HG02798 (cell line): ENCODE results near the gene ZNF473.

ENCODE experiments used
- ATAC-seq: cut with Tn5 transposase; IDR thresholded peaks from one replicate; pipeline ENCODE4 v1.9.1; 2021; ENCODE audit warnings: mild to moderate bottlenecking; ENCODE audit not compliant: unreplicated experiment, poor library complexity

ZNF473 gene

GRCh38 chr19:50002386-50002960 lies 23.3 kb upstream of the ZNF473 start:
- no peak for ATAC-seq

- ATAC-seq: no peak
These were observed 22.5 kb upstream of the ZNF473 start for GRCh38 chr19:50003254-50003788.

- ATAC-seq: no peak
These were observed 21.9 kb upstream of the ZNF473 start for GRCh38 chr19:50003810-50004419.

- ATAC-seq: no peak
These were observed 20.4 kb upstream of the ZNF473 start for GRCh38 chr19:50005428-50005827.

- no peak for ATAC-seq
These were observed 18.6 kb upstream of the ZNF473 start for GRCh38 chr19:50007170-50007569.

GRCh38 chr19:50007947-50008346 lies 17.9 kb upstream of the ZNF473 start:
- no peak for ATAC-seq

- ATAC-seq: no peak
These were observed 17.3 kb upstream of the ZNF473 start for GRCh38 chr19:50008532-50008931.

GRCh38 chr19:50016225-50016807 lies 9.5 kb upstream of the ZNF473 start:
- ATAC-seq: no peak

GRCh38 chr19:50020481-50020880 lies 5.3 kb upstream of the ZNF473 start:
- ATAC-seq: no peak

GRCh38 chr19:50022823-50023222 lies 3.0 kb upstream of the ZNF473 start:
- no peak for ATAC-seq

- no peak for ATAC-seq
These were observed 1.1 kb upstream of the ZNF473 start for GRCh38 chr19:50024719-50025021.

GRCh38 chr19:50025022-50025793 lies 597 bp upstream of the ZNF473 start, which contains the start of gene VRK3:
Gene VRK3, minus strand, starts transcription at chr19:50025372. Its CDS starts 9,210 bp downstream, at chr19:50016162.
- ATAC-seq: peak; percentile 87

- no peak for ATAC-seq
These were observed 723 bp downstream of the ZNF473 start for GRCh38 chr19:50026550-50026906.

- ATAC-seq: no peak
These were observed 4.4 kb downstream of the ZNF473 start for GRCh38 chr19:50030225-50030624.

GRCh38 chr19:50030937-50031336 lies 5.1 kb downstream of the ZNF473 start:
- no peak for ATAC-seq

- no peak for ATAC-seq
These were observed 11.1 kb downstream of the ZNF473 start for GRCh38 chr19:50036908-50037307.

- no peak for ATAC-seq
These were observed 14.2 kb downstream of the ZNF473 start for GRCh38 chr19:50039968-50040367.

- no peak for ATAC-seq
These were observed 15.2 kb downstream of the ZNF473 start for GRCh38 chr19:50040967-50041366.

GRCh38 chr19:50042363-50043024 lies 16.7 kb downstream of the ZNF473 start:
- ATAC-seq: no peak

- ATAC-seq: no peak
These were observed 18.2 kb downstream of the ZNF473 start for GRCh38 chr19:50043967-50044366.

- ATAC-seq: no peak
These were observed 19.1 kb downstream of the ZNF473 start for GRCh38 chr19:50044922-50045321.
